Right lung (tissue), 5 donors: ENCODE results near the gene IL1RAPL1. TPM values are rescaled to one million over a fixed set of nuclear protein-coding genes. Genes with fewer than 3 reads are reported as not detected.
"Not testable (repeated sequence)": the region's sequence is repeated elsewhere in the genome, so short reads cannot be mapped to it uniquely, and the experiment has no call there.

Experiments
- DNase-seq, 2 donors: peaks; one replicate each; pipeline ENCODE4 v3.0.0-alpha.2; 2013
- polyA plus RNA-seq, 5 donors: library from polyadenylated mRNA; unstranded; fragments of 120-200 nt; gene quantifications; one replicate each; pipeline versions ENCODE4 v1.2.1 to v1.2.3, GENCODE V29; 2013; ENCODE audit warnings: inconsistent platforms in 1 of 5, low replicate concordance in 1 of 5; ENCODE audit not compliant: insufficient read length in 5 of 5, insufficient read depth in 1 of 5

The IL1RAPL1 gene
- polyA plus RNA-seq, 5 donors, result 0.33 to 1.5 (median 0.90) TPM

DNA sequence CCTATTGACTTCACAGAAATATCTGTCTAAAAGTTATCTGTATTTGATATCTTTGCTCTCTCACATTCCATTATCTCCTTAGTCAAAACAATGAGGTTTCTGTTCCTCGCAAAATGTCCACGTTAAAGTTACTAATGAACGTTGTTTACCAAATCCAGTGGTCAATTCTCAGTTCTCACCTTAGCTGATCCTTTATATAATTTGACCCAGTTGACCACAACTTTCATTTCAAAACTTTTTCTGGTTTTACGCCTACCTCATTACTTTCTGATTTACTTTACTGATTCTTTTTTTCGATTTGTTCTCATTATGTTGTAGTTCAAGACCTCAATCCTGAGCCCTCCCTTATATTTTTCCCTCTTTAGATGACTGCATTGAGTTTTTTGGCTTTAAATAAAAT, 186.6 kb downstream of the IL1RAPL1 start:
- no peak for DNase-seq

DNA sequence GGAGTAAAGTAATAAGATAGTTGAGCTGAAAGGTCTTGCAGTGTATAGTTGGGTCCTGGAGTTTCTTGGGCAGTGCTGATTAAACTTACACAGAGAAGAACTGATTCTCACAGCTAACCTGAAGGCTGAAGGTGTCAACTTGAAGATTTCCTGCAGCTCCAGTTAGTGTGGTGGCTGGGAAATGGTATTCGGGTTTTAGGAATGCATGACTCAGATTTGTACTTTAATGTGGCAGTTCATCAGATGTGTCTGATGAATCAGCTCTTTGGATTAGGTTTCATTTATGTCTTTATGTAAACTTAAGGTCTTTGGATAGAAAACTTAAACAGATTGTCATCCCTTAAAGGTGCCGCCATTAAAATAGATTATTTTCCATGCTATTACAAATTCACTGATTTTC, 200.0 kb downstream of the IL1RAPL1 start:
- DNase-seq, result no peak

DNA sequence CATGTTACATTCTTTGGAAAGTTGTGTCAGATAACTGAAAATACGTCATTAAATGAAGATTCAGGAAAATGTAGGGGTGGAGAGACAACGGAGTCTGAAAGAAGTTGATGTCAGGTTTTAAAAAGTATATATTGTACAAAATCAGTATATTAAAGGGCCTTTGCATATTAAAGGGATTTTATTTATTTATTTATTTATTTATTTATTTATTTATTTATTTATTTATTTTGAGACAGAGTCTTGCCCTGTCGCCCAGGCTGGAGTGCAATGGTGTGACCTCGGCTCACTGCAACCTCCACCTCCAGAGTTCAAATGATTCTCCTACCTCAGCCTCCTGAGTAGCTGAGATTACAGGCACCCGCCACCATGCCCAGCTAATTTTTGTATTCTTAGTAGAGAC, 213.4 kb downstream of the IL1RAPL1 start:
- DNase-seq, result not testable (repeated sequence)

DNA sequence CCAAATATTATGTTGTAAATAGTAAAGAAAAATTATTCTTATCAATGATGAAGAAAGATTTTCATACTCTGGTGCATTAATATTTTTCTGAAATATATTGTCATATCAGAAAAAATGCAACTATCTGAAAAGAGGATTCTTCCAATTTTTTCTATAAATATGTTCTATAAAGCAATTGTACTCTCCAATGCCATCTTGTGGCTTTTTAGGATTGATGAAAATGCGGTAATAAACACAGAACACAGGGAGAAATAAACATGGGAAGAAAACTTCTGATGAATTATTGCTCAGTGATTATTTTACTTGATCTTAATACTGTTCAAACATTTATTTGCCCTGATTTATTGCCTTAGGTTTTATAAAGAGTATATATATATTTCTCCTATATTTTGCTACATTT, 215.4 kb downstream of the IL1RAPL1 start:
- DNase-seq, result no peak

DNA sequence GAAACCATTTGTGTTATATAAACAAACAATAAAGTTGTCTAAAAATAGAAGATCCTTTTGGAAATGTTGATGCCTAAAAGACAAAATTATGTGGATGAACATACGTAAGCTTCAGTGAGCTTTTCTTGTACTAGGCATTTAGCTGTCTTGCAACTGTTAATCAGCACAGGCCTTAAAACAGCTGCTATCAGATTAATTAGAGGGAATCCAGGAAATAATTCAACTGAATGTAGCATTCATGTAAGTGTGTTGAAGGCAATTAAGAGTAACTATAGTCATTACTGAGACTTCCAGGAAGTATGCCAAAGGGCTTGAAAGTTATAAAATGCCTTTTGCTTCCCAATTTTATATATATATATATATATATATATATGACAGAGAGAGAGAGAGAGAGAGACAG, 248.7 kb downstream of the IL1RAPL1 start:
- DNase-seq, result peak in 1 of 2 donors; percentile 3

DNA sequence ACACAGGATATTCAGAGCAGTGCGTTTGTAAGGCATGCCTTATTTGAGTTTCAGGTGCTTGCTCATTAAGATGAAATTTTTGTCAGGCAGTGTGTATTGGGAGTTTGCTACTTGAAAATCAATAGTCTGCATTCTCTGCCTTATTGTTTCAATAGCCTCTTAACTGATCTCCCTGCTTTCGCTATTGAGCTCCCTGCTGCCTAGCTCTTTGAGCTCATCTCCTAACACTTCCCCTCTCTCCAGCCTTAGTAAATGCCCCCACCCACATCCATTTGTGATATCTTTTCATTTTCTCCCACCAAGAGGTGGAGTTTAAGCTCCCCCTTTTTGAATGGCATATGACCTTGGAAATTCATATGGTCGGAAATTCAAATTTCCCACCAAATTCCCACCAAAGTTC, 256.6 kb downstream of the IL1RAPL1 start:
- DNase-seq, result no peak

DNA sequence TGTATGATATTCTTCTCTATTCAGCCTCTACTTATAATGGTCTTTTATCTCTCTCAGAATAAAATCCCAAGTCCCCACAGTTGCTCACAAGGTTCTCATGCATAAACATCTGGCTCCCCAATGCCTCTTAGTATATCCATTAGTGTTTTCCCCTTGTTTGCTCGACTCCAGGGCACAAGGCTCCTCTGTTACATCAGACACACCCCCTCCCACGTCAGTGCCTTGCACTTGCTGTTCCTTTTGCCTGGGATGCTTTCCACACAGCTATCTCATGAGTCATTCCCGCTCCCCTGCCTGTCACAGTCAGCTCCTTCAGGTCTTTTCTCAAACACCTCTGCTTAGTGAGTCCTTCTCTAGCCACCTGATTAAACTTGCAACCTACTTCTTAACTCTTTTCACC, 260.2 kb downstream of the IL1RAPL1 start:
- no peak for DNase-seq

DNA sequence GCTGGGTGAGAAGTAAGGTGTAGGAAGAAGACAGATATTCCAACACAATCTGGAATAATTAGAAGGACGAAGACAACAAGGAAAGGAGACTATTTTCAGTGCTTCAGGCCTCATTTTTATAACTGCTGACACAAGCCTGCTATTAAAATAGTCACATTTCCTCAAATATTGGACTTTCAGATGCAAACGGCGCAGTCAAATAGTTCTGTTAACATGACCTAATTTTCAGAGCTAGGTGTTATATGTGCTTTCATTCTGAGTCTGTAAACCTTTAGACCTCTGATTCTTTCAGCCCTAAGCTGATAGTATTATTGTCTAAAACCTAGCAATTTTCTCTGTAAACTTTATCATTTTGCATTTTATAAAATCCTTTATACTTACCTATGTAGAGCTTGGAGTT, 261.5 kb downstream of the IL1RAPL1 start:
- no peak for DNase-seq

DNA sequence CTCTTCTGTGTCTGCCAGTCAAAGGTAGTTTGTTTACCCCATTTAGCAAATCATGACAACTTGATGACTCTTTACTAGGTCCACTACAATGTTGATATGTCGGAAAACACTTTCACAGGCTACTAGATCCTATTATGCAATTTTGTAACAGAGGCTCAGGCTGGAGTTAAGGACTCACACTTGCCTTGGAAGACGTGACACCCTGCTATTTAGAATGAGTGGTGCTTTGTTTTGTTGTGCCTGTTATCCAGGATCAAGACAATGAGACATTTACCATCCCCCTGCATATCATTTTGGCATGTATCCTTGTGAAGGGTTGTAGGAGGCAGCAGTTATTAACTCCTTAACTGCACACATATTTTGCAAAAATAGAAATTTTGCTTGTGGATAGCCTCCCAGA, 263.7 kb downstream of the IL1RAPL1 start:
- no peak for DNase-seq

DNA sequence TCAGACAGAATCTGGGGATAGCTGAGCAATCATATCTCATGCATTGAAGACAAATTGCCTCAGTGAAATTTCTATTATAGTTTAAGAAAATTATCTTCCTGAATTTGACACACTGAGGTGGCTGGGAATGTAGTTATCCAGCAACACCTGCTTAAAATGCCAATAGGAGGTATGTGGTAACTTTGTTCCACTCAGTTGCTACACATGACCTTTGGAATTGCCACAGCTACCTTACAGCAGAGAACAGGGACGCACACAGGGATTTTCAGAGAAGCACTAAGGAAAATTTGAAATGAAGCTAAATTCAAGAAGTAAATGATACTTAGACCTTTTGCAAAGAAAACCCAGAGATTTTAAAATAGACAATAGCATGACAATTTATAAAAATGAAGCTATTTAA, 264.6 kb downstream of the IL1RAPL1 start:
- no peak for DNase-seq

DNA sequence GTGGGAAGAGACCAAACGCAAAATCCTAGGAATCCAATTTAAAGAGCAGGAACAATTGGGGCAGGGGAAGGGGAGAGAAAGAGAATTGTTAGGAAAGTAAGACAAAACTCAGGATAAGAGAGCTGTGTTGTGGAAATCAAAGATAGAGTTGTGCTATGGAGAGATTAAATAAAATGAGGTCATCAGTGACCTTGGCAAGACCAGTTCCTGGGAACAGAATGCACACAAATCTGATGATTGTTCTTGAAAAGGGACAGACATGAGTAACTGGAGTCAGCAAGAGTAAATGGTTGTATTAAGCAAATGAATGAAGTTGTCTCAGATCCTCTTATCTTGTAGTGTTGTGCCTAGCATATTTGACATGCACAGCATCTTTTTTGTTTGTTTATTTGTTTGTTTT, 267.4 kb downstream of the IL1RAPL1 start:
- DNase-seq, result no peak

DNA sequence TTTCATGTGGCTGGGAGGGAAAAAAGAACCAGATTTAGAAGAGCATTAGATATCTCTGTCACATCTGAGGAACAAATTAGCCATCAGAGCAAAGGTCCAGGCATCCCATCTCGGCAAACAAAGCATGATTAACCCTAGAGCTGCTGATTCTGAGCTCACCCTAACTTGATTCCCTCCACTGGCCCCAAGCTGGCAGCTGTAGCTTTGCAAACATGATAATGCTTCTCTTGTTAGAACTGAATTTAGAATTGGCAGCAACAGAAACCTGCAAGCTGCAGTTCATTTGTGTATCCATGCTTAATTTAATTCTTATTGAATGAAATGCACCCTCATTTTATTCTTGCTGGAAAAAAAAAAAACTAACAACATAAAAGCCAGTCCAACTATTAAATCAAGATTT, 289.2 kb downstream of the IL1RAPL1 start:
- no peak for DNase-seq

DNA sequence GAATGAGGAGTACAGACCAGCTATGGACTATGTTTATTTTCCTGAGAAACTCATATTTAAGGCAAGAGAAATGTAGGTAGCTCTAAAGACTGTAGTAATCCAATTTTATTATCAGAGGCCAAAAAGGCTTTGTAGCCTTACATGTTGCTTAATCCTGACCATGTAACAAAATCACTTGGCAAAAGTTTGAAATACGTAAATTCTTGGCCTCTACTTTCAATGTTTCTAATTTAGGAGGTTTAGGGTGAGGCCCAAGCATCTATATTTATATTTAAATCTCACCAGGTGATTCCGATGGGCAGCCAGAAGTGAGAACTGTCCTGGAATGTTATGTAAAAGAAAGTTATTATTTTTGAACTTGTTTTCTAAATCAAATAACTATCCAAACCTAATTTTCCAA, 289.7 kb downstream of the IL1RAPL1 start:
- DNase-seq, result no peak

DNA sequence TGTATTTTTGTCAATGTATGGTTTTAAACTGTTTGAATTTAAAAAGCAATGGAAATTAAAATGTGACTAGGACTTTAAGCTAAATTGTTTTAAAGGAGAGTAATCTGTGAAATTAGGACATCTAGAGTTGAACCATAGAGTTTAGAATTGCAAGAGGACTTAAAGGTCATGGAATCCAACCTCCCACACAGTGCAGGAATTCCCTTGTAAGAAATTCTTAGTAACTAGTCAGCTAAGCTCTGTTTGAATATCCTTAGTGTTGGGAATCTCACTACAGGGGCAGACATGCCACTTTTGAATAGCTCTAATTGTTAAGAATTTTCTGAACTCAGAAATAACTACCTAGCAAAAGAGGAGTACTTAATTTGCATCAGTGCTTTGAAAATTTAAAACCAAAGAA, 292.9 kb downstream of the IL1RAPL1 start:
- DNase-seq, result no peak

DNA sequence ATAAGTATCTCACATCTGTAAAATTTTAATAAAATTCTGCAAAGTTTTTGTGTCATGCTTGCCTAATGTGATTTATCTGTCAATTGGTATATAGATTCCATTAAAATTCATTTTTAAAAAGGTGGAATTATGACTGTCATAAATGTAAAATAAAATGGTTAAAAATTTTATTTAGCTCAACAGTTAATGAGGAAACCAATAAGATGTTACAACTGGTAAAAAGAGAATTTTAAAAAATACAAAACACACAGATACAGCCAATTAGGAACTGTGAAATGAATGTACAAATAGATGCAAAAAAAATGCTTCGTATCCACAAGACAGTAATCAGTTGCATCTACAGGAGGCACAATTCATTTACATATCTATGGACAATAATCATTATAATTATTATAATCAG, 297.6 kb downstream of the IL1RAPL1 start:
- no peak for DNase-seq

DNA sequence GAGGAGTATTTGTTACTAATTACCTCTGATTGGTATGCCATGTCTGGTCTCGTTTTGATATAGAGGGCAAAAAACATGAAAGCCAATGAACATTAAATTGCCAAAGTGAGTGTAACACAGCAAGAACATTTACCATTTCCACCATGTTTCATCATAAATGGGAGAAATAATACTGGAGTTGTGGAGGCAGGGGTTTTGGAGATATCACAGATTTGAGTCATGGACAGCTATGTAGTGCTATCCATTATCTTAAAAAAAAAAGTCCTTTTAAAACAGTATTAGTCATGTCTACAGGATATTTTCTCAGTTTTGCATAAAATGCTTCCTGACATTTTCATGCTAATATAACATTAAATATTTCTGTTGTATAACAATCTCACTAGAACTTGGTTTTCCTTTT, 301.2 kb downstream of the IL1RAPL1 start:
- no peak for DNase-seq

DNA sequence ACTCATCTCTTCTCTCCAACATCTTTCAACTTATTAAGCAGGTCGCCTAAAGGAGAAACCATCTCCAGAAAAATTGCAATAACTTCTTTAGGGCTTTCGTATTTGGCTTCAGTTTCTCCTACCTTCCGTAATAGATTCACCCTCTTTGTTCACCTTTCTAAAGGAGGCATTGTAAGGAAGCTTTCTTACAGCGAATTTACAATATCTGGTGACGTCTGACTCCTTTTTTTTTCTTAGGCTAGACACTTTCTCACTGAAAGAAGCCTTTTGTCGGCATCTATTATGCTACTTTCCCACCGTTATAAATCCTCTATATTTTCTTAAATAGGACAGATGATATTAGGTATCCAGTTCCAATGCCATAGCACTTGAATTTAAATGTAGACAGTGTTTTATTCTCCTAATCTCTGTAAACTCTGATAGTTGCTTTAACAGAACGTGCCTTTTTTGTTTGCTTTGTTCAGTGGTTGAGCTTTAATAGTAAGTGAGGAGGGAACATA, 302.4 kb downstream of the IL1RAPL1 start:
- no peak for DNase-seq

DNA sequence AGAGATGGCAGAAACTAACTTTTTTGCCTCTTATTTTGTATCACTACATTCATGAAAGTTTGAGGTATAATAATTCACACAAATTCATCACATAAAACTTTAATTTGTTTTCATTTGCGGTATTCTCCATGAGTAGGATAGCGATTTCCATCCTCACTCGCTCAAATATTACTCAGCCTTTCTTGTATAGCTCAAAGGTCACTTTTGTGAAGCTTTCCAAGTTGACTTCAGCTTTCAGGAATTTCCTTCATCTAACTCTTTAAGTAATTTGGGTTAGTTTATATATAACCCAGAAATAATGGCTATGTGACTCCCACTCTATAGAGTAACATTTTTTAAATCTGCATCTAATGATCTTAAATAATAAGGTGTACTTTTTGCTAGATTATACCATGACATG, 314.4 kb downstream of the IL1RAPL1 start:
- DNase-seq, result no peak

DNA sequence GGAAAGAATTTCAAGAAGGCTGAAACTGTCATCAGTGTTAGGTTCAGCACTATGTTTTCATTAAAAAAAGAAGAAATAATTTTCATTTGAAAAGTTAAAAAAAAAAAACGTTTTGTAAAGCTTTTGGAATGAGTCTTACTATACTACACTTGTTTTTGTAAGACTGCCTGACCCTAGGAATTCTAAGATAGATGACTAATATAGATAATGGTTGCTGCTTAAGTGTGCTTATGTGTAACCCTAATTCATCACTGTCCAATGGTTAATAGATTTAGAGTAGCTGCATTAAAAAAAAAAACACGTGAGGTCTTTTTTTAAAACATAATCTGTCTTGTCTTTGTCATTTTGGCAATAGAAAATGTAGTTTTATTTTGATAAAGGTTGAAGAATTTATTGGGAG, 323.2 kb downstream of the IL1RAPL1 start:
- DNase-seq, result no peak

DNA sequence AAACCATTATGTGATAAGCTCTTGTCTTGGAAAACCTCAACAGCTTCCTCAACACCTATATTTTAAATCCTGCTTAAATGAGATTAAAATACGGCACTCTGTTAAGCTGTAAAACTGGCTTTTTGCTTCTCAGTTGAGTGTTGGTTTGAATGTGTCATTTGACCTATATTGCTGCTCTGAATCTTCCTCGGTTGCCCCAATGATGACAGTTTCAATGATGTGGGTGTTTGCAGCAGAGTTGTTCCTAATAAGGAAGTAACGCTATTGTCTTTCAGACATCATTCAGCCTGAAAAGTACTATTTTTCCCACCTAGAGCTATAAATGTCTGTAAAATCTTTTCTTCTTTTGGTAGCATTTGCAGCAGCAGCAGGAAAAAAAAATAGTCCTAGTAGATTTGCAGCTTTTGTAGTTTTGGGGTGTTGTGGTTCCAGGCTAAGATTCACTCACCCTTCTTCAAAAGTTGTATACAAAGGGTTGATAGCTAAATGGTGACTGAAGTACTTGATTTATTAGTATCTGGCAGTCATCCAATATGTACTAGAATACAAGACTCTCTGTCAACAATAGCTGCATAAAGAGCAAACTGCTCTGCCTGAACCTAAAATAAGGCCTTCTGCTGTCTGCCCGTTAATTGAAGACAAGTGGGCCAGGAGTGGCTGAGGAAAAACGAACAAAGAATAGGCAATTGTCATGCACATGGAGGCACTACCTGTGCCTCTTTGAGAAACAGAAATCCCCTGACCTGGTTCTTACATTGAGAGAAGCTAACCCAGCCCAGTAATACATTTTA, 333.1 kb downstream of the IL1RAPL1 start:
- DNase-seq, result no peak

DNA sequence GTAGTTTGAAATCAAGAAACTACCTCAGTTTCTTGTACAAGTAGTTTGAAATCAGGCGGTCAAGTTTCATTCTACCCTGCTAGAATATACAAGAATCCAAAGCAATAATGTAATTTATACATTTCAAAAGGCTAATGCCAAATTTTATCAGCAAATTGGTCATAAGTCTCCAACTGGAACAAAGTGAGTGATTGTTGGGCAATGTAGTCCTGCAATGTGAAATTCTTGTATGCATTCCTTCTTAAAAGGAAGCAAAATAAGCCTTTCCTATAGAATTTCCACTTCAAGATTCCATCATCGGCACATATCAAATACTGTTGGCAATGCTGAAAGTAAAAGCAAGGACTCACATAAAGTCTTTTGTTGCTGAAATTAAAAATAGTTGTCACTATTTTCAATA, 334.9 kb downstream of the IL1RAPL1 start:
- no peak for DNase-seq

DNA sequence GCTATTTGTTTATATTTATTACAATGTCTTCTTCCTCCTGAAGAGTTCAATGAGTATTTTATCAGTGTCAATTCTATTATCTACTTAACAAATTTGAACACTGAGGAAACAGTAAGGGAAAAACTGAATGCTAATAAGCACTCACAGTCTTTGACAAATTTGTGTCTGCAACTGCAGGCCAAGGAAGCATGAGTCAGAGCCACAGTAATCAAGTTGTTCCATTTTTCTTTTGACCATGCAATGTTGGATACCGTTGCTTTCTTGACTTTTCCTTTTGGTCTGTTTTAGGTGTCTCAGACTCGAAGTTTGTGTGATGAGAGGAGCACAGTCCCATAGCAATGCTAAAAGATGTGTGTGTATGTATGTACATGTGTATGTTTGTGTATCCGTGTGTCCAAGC, 359.6 kb downstream of the IL1RAPL1 start:
- no peak for DNase-seq

DNA sequence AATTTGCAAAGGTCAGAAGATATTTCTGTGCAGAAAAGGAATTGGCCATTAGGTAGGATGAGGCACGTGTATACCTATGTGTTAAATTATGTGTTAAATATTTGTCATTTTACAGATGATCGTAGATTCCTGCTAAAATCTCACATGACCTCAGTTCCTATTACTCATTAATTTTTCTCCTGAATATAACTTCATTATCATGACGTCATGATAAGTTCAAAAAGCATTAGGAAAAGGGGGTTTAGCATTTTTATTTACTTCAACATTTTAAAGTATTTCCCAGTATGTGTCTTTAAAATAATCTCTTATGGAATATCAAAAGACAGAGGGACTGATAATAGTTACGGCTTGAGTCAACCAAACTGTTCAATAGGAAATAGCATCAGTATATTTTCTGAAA, 372.8 kb downstream of the IL1RAPL1 start:
- DNase-seq, result no peak

DNA sequence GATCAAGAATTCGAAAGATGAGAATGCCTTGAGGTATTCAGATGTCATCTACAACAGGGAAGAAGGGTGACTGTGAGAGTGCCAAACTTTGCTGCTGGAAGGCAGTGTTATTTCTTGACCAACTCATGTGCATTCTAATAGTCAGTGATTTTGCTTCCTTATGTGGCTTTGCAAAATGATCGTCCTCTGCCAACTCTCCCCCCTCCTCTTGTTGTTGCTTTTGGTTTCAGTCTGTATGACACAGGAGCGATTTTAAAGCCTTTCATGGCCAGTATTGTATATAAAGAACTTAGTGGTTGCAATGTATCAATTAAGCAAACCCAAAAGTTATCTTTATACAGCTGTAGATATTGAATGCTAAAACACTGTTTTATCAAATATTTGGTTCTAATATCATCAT, 379.1 kb downstream of the IL1RAPL1 start:
- DNase-seq, result peak; percentile 3 to 16
